ENCODE results near the gene IFI27L2. TPM values are rescaled to one million over a fixed set of nuclear protein-coding genes. Genes with fewer than 3 reads are reported as not detected.
"Not testable (repeated sequence)": the region's sequence is repeated elsewhere in the genome, so short reads cannot be mapped to it uniquely, and the experiment has no call there.

Gene IFI27L2
- total RNA-seq, 2 experiments from 2014 or later, result 52.6 to 102 TPM

DNA sequence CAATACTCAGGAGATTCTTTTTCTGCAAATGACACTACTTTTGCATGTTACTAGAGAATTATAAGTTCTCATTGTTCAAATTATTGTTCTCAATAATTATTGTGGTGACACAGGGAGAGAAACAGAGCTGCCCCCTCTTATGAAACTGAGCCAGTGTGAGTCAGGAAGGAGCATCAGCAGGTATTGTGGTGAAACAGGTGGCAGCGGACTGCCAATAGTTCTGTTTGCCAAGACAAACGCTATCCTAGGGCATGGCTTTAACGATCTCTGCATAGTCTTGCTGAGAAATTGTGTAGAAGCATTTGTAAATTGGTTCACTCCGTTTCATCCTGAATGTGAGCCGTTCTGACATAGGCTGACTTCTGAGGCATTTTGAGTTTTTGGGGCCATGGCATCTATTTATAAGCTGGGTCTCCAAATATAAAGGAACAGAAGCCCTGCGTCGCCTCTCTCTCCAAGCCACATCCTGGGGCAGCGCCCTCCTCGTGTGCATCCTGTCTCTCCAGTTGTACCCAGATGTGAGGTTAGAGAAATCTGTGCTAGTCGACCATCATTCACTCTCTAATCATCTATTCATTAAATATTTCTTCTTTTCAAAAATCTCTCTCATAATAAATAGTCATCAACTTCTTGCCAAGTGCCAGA is 29.0 kb upstream of the IFI27L2 start:
- Histone ChIP-seq H3K4me1 (ENCODE audit: insufficient read depth, low read length, poor library complexity, severe bottlenecking) (peaks cover 4% of the 10 kb centered on the region), H3K4me2 (ENCODE audit: low read length) (no peak overlapping the region), H3K27ac (ENCODE audit: low read depth, low read length, poor library complexity, severe bottlenecking) (no peak overlapping the region), H3K4me3 (ENCODE audit: low read depth, low read length, poor library complexity, severe bottlenecking) (no peak overlapping the region), H3K9me2 (ENCODE audit: insufficient read depth, low read length) (no peaks in the 10 kb centered on the region), H3K36me3 (ENCODE audit: insufficient read depth, low read length) (no peaks in the 10 kb centered on the region), H4K20me1 (ENCODE audit: insufficient read depth, low read length) (no peaks in the 10 kb centered on the region), H3K9me3 (ENCODE audit: low read length) (no peaks in the 10 kb centered on the region), H3K79me2 (ENCODE audit: insufficient read depth, low read depth, low read length) (no peaks in the 10 kb centered on the region), H2AFZ (ENCODE audit: low read length) (no peak overlapping the region)
- no peak for DNase-seq (ENCODE audit: low spot score)
- ChIA-PET CTCF (ENCODE audit: unreplicated experiment) (no interaction called here), POLR2A (no interaction called here)
- TF ChIP-seq, protein P1, sequence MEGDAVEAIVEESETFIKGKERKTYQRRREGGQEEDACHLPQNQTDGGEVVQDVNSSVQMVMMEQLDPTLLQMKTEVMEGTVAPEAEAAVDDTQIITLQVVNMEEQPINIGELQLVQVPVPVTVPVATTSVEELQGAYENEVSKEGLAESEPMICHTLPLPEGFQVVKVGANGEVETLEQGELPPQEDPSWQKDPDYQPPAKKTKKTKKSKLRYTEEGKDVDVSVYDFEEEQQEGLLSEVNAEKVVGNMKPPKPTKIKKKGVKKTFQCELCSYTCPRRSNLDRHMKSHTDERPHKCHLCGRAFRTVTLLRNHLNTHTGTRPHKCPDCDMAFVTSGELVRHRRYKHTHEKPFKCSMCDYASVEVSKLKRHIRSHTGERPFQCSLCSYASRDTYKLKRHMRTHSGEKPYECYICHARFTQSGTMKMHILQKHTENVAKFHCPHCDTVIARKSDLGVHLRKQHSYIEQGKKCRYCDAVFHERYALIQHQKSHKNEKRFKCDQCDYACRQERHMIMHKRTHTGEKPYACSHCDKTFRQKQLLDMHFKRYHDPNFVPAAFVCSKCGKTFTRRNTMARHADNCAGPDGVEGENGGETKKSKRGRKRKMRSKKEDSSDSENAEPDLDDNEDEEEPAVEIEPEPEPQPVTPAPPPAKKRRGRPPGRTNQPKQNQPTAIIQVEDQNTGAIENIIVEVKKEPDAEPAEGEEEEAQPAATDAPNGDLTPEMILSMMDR (conservative IDR thresholded peaks at IDR 0.05; ENCODE audit: low read length), result no peak
- TF ChIP-seq EZH2phosphoT487 (IDR thresholded peaks at IDR 0.05; ENCODE audit: borderline replicate concordance, low read depth, low read length), result no peak
- BruUV-seq (replicated peaks), result no TSS peak
- intact Hi-C loops (cut with micrococcal nuclease; ENCODE audit: unreplicated experiment), result no loop called here

DNA sequence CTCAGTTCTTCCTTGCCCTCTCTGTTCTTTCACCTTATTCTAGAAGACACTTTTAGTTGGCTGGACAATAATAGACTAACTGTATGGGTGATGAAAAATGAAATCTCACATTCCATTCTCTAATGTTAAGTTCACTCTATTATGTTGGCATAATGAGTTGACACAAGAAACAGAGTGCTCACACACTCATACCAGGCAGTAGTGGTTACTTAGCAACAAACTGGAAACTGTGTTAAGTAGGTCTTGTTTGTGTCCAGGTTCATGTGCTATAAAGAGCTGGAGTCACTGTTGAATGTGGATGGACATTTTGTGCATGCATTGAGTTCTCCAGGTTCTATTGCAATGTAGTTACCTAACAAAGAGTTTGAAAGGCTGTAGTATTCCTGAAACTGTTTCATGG is 27.8 kb upstream of the IFI27L2 start:
- ChIA-PET CTCF (ENCODE audit: unreplicated experiment) (no interaction called here), POLR2A (no interaction called here)
- H2AFZ ChIP-seq (ENCODE audit: low read length), result no peak overlapping the region
- H3K4me3 ChIP-seq (ENCODE audit: low read depth, low read length, poor library complexity, severe bottlenecking), result no peak overlapping the region
- H3K9me3 ChIP-seq (ENCODE audit: low read length), result no peaks in the 10 kb centered on the region
- intact Hi-C loops (cut with micrococcal nuclease; ENCODE audit: unreplicated experiment), result no loop called here
- H4K20me1 ChIP-seq (ENCODE audit: insufficient read depth, low read length), result no peaks in the 10 kb centered on the region
- peaks cover 4% of the 10 kb centered on the region for H3K4me1 ChIP-seq (ENCODE audit: insufficient read depth, low read length, poor library complexity, severe bottlenecking)
- H3K9me2 ChIP-seq (ENCODE audit: insufficient read depth, low read length), result no peaks in the 10 kb centered on the region
- H3K79me2 ChIP-seq (ENCODE audit: insufficient read depth, low read depth, low read length), result no peaks in the 10 kb centered on the region
- BruUV-seq (replicated peaks), result no TSS peak
- TF ChIP-seq EZH2phosphoT487 (IDR thresholded peaks at IDR 0.05; ENCODE audit: borderline replicate concordance, low read depth, low read length), result no peak
- TF ChIP-seq, protein P1 (conservative IDR thresholded peaks at IDR 0.05; ENCODE audit: low read length), result no peak
- H3K4me2 ChIP-seq (ENCODE audit: low read length), result no peak overlapping the region
- H3K36me3 ChIP-seq (ENCODE audit: insufficient read depth, low read length), result no peaks in the 10 kb centered on the region
- DNase-seq (ENCODE audit: low spot score), result no peak
- no peak overlapping the region for H3K27ac ChIP-seq (ENCODE audit: low read depth, low read length, poor library complexity, severe bottlenecking)

DNA sequence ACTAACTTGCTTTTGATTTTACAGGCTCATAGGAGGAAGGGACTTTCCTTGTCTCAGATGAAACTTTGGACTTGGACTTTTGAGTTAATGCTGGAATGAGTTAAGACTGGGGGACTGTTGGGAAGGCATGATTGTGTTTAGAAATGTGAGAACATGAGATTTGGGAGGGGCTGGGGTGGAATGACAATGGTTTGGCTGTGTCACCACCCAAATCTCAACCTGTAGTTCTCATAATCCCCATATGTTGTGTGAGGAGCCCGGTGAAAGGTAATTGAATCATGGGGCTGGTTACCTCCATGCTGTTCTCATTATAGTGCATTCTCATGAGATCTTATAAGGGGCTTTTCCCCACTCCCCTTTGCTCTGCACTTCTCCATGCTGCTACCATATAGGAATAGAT is 26.7 kb upstream of the IFI27L2 start:
- H3K79me2 ChIP-seq (ENCODE audit: insufficient read depth, low read depth, low read length); H3K4me1 ChIP-seq (ENCODE audit: insufficient read depth, low read length, poor library complexity, severe bottlenecking); H3K4me2 ChIP-seq (ENCODE audit: low read length); H3K9me3 ChIP-seq (ENCODE audit: low read length); CTCF ChIA-PET (ENCODE audit: unreplicated experiment); H3K9me2 ChIP-seq (ENCODE audit: insufficient read depth, low read length); H4K20me1 ChIP-seq (ENCODE audit: insufficient read depth, low read length); H3K27ac ChIP-seq (ENCODE audit: low read depth, low read length, poor library complexity, severe bottlenecking); H2AFZ ChIP-seq (ENCODE audit: low read length); BruUV-seq (replicated peaks); POLR2A ChIA-PET; H3K36me3 ChIP-seq (ENCODE audit: insufficient read depth, low read length); DNase-seq (ENCODE audit: low spot score); H3K4me3 ChIP-seq (ENCODE audit: low read depth, low read length, poor library complexity, severe bottlenecking); intact Hi-C loops (cut with micrococcal nuclease; ENCODE audit: unreplicated experiment): not testable (repeated sequence)
